MM.1S (cell line): Measurements from ENCODE around the gene OAS1.

Experiments used
- DNase-seq: peaks from one replicate; pipeline ENCODE4 v3.0.0-alpha.2; 2015
- H2AFZ ChIP-seq: fragments of 300-600 bp; sonication (generic); 2 replicates; pipeline ENCODE4 v1.6.0; 2016; ENCODE audit warnings: antibody characterized with exemption, low read length
- H3F3A ChIP-seq: fragments of 300-600 bp; sonication (generic); 2 replicates; pipeline ENCODE4 v1.6.1; 2016; ENCODE audit warnings: mild to moderate bottlenecking, antibody characterized with exemption, low read length, moderate library complexity, mixed read lengths; ENCODE audit not compliant: insufficient read depth
- H3K27ac ChIP-seq: fragments of 300-600 bp; sonication (generic); 2 replicates; pipeline ENCODE4 v1.5.1; 2016; ENCODE audit warnings: mild to moderate bottlenecking, low read length
- H3K27me3 ChIP-seq: fragments of 300-600 bp; sonication (generic); replicated peaks from 2 replicates; pipeline ENCODE4 v1.6.0; 2016; ENCODE audit warnings: low read length; ENCODE audit not compliant: insufficient read depth
- H3K36me3 ChIP-seq: fragments of 300-600 bp; sonication (generic); replicated peaks from 2 replicates; pipeline ENCODE4 v1.6.1; 2016; ENCODE audit warnings: mild to moderate bottlenecking, low read length, mixed read lengths; ENCODE audit not compliant: insufficient read depth
- H3K4me1 ChIP-seq: fragments of 300-600 bp; sonication (generic); 2 replicates; pipeline ENCODE4 v1.6.1; 2016; ENCODE audit warnings: low read length, mixed read lengths
- H3K4me2 ChIP-seq: fragments of 300-600 bp; sonication (generic); 2 replicates; pipeline ENCODE4 v1.6.0; 2016; ENCODE audit warnings: low read depth, low read length
- H3K4me3 ChIP-seq: fragments of 300-600 bp; sonication (generic); 2 replicates; pipeline ENCODE4 v1.5.1; 2016; ENCODE audit warnings: low read length, mixed read lengths
- H3K79me2 ChIP-seq: fragments of 300-600 bp; sonication (generic); 2 replicates; pipeline ENCODE4 v1.6.1; 2016; ENCODE audit warnings: mixed run types, low read length, mixed read lengths
- H3K9ac ChIP-seq: fragments of 300-600 bp; sonication (generic); 2 replicates; pipeline ENCODE4 v1.6.1; 2016; ENCODE audit warnings: low read length, mixed read lengths
- H3K9me2 ChIP-seq: fragments of 300-600 bp; sonication (generic); replicated peaks from 2 replicates; pipeline ENCODE4 v1.6.1; 2016; ENCODE audit warnings: mild to moderate bottlenecking, low read length, mixed read lengths; ENCODE audit not compliant: insufficient read depth
- H3K9me3 ChIP-seq: fragments of 300-600 bp; sonication (generic); replicated peaks from 2 replicates; pipeline ENCODE4 v1.6.1; 2016; ENCODE audit warnings: mild to moderate bottlenecking, low read length, mixed read lengths; ENCODE audit not compliant: insufficient read depth
- H4K20me1 ChIP-seq: fragments of 300-600 bp; sonication (generic); 2 replicates; pipeline ENCODE4 v1.6.1; 2016; ENCODE audit warnings: mild to moderate bottlenecking, low read length, moderate library complexity, mixed read lengths; ENCODE audit not compliant: insufficient read depth
- EZH2 ChIP-seq: fragments of 300-600 bp; sonication (generic); optimal IDR thresholded peaks from 2 replicates; pipeline ENCODE3; 2017; ENCODE audit warnings: low read depth, mild to moderate bottlenecking, antibody characterized with exemption, low read length, mixed read lengths
- EZH2phosphoT487 ChIP-seq: fragments of 300-600 bp; sonication (generic); IDR thresholded peaks from 2 replicates; pipeline ENCODE4 v1.6.1; 2018; ENCODE audit warnings: antibody characterized with exemption, low read length
- TF ChIP-seq, protein P1 (sequence below): fragments of 300-600 bp; sonication (generic); IDR thresholded peaks from 2 replicates; pipeline ENCODE4 v1.5.1; 2016; ENCODE audit warnings: antibody characterized with exemption, low read length, mixed read lengths

The OAS1 gene

GRCh38 chr12:112965643-112966042 is 58.9 kb downstream of the OAS1 start:
- Histone ChIP-seq H3K27me3 (no peaks in the 10 kb centered on the region), H4K20me1 (no peaks in the 10 kb centered on the region), H3K9ac (no peak overlapping the region), H3K27ac (no peak overlapping the region), H3K4me1 (no peaks in the 10 kb centered on the region), H3K79me2 (no peaks in the 10 kb centered on the region), H3K9me2 (no peaks in the 10 kb centered on the region), H3K36me3 (no peaks in the 10 kb centered on the region), H3K4me2 (no peak overlapping the region), H3K9me3 (no peaks in the 10 kb centered on the region), H2AFZ (no peak overlapping the region), H3K4me3 (no peak overlapping the region), H3F3A (no peaks in the 10 kb centered on the region)
- TF ChIP-seq, protein P1, sequence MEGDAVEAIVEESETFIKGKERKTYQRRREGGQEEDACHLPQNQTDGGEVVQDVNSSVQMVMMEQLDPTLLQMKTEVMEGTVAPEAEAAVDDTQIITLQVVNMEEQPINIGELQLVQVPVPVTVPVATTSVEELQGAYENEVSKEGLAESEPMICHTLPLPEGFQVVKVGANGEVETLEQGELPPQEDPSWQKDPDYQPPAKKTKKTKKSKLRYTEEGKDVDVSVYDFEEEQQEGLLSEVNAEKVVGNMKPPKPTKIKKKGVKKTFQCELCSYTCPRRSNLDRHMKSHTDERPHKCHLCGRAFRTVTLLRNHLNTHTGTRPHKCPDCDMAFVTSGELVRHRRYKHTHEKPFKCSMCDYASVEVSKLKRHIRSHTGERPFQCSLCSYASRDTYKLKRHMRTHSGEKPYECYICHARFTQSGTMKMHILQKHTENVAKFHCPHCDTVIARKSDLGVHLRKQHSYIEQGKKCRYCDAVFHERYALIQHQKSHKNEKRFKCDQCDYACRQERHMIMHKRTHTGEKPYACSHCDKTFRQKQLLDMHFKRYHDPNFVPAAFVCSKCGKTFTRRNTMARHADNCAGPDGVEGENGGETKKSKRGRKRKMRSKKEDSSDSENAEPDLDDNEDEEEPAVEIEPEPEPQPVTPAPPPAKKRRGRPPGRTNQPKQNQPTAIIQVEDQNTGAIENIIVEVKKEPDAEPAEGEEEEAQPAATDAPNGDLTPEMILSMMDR = no peak
- DNase-seq = no peak

DNA sequence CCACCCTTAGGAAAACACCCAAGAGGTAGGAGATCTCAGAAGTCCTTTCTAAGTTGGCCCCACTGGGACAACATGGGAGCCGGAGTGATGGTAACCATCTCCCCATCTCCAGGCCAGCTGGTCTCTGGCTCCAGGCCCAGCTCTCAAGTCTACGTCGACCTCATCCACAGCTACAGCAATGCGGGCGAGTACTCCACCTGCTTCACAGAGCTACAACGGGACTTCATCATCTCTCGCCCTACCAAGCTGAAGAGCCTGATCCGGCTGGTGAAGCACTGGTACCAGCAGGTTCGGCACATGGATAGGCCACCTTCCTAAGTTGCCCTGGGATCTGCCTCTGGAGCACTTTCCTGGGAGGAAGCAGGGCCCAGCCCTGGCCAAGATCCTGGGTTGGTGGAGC is 60.5 kb downstream of the OAS1 start:
- Histone ChIP-seq H3K36me3 (no peaks in the 10 kb centered on the region), H2AFZ (no peak overlapping the region), H3K9me2 (no peaks in the 10 kb centered on the region), H3K4me2 (no peak overlapping the region), H3K27me3 (no peaks in the 10 kb centered on the region), H3K27ac (no peak overlapping the region), H4K20me1 (no peaks in the 10 kb centered on the region), H3K4me1 (no peaks in the 10 kb centered on the region), H3K4me3 (no peak overlapping the region), H3K9me3 (no peaks in the 10 kb centered on the region), H3K9ac (no peak overlapping the region), H3F3A (no peaks in the 10 kb centered on the region), H3K79me2 (no peaks in the 10 kb centered on the region)
- DNase-seq = no peak
- TF ChIP-seq EZH2 = no peak
- no peak for TF ChIP-seq EZH2phosphoT487
- TF ChIP-seq, protein P1 = no peak

DNA sequence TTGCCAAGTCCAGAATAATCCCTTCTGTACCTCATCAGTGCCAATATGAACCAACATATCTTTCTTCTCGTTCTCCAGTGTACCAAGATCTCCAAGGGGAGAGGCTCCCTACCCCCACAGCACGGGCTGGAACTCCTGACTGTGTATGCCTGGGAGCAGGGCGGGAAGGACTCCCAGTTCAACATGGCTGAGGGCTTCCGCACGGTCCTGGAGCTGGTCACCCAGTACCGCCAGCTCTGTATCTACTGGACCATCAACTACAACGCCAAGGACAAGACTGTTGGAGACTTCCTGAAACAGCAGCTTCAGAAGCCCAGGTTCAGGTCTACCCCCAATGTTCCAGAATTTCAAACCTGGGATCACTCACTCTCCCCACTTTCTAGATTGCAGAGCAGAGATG is 61.1 kb downstream of the OAS1 start:
- H3K36me3 ChIP-seq = no peaks in the 10 kb centered on the region
- no peaks in the 10 kb centered on the region for H4K20me1 ChIP-seq
- no peaks in the 10 kb centered on the region for H3K9me2 ChIP-seq
- no peaks in the 10 kb centered on the region for H3K9me3 ChIP-seq
- H3K27ac ChIP-seq = no peak overlapping the region
- no peak for DNase-seq
- H3K4me1 ChIP-seq = no peaks in the 10 kb centered on the region
- H3K4me2 ChIP-seq = no peak overlapping the region
- TF ChIP-seq, protein P1 = no peak
- no peak for TF ChIP-seq EZH2phosphoT487
- no peak for TF ChIP-seq EZH2
- H2AFZ ChIP-seq = no peak overlapping the region
- H3K9ac ChIP-seq = no peak overlapping the region
- no peaks in the 10 kb centered on the region for H3K79me2 ChIP-seq
- no peaks in the 10 kb centered on the region for H3K27me3 ChIP-seq
- no peaks in the 10 kb centered on the region for H3F3A ChIP-seq
- no peak overlapping the region for H3K4me3 ChIP-seq
